ENCODE results near the gene C6orf120.
"Not testable (repeated sequence)": the region's sequence is repeated elsewhere in the genome, so short reads cannot be mapped to it uniquely, and the experiment has no call there.

Gene C6orf120

GRCh38 chr6:169697115-169697514 is 4.8 kb upstream of the C6orf120 start:
- peak; percentile 38 for TF ChIP-seq CTCF (IDR thresholded peaks at IDR 0.05; ENCODE audit: low read depth, low read length)
- H3K4me3 ChIP-seq (ENCODE audit: low read depth, low read length); DNase-seq (ENCODE audit: low read depth): not testable (repeated sequence)

GRCh38 chr6:169700296-169700695 is 1.6 kb upstream of the C6orf120 start:
- H3K4me3 ChIP-seq (ENCODE audit: low read depth, low read length) = peak overlapping the region; percentile 93
- DNase-seq (ENCODE audit: low read depth) = peak; percentile 67
- TF ChIP-seq CTCF (IDR thresholded peaks at IDR 0.05; ENCODE audit: low read depth, low read length) (no peak), MYC (IDR thresholded peaks at IDR 0.05; ENCODE audit: low read depth, low read length) (no peak)

- peak overlapping the region; percentile 93 for H3K4me3 ChIP-seq (ENCODE audit: low read depth, low read length)
- TF ChIP-seq POLR2A (IDR thresholded peaks at IDR 0.05; ENCODE audit: extremely low read depth, insufficient read length) (no peak), CTCF (IDR thresholded peaks at IDR 0.05; ENCODE audit: low read depth, low read length) (no peak), MAX (IDR thresholded peaks at IDR 0.05; ENCODE audit: low read depth, low read length) (0 out of 2 replicates have a peak, but pooled peaks have one; percentile 19), MYC (IDR thresholded peaks at IDR 0.05; ENCODE audit: low read depth, low read length) (peak; percentile 29; the same call in 1 of the 2 replicates)
- DNase-seq (ENCODE audit: low read depth) = no peak
Measured at GRCh38 chr6:169701311-169701953, 494 bp upstream of the C6orf120 start.

- 0 out of 2 replicates have a peak, but pooled peaks have one; percentile 2 for TF ChIP-seq MAX (IDR thresholded peaks at IDR 0.05; ENCODE audit: low read depth, low read length)
- TF ChIP-seq POLR2A (IDR thresholded peaks at IDR 0.05; ENCODE audit: extremely low read depth, insufficient read length) = no peak
- TF ChIP-seq MYC (IDR thresholded peaks at IDR 0.05; ENCODE audit: low read depth, low read length) = no peak
- TF ChIP-seq CTCF (IDR thresholded peaks at IDR 0.05; ENCODE audit: low read depth, low read length) = no peak
- peak overlapping the region; percentile 93 for H3K4me3 ChIP-seq (ENCODE audit: low read depth, low read length)
- DNase-seq (ENCODE audit: low read depth) = no peak
Measured at GRCh38 chr6:169702840-169703246, 917 bp downstream of the C6orf120 start.

- no peak for TF ChIP-seq POLR2A (IDR thresholded peaks at IDR 0.05; ENCODE audit: extremely low read depth, insufficient read length)
- no peak overlapping the region for H3K4me3 ChIP-seq (ENCODE audit: low read depth, low read length)
- DNase-seq (ENCODE audit: low read depth) = peak; percentile 22
Measured at GRCh38 chr6:169707772-169708171, 5.8 kb downstream of the C6orf120 start.

- H3K4me3 ChIP-seq (ENCODE audit: low read depth, low read length) = no peak overlapping the region
- TF ChIP-seq MYC (IDR thresholded peaks at IDR 0.05; ENCODE audit: low read depth, low read length) (no peak), MAX (IDR thresholded peaks at IDR 0.05; ENCODE audit: low read depth, low read length) (no peak), POLR2A (IDR thresholded peaks at IDR 0.05; ENCODE audit: extremely low read depth, insufficient read length) (no peak), CTCF (IDR thresholded peaks at IDR 0.05; ENCODE audit: low read depth, low read length) (no peak)
- DNase-seq (ENCODE audit: low read depth) = no peak
Measured at GRCh38 chr6:169709293-169709692, 7.4 kb downstream of the C6orf120 start.
